Natural killer cell treated with Interleukin-12 subunit alpha and Interleukin-12 subunit beta and Interleukin-15 and Interleukin-18, amount 100 ng/mL, for 72 hours (primary cell): Measurements from ENCODE around the gene ADD1. TPM values are rescaled to one million over a fixed set of nuclear protein-coding genes. Genes with fewer than 3 reads are reported as not detected.
A peak's percentile ranks its signal among the peaks of the same experiment; 100 is the strongest.
"Not testable (repeated sequence)": the region's sequence is repeated elsewhere in the genome, so short reads cannot be mapped to it uniquely, and the experiment has no call there.

Source experiments
- ATAC-seq, 2 donors: fragments of 150-1000 bp; cut with Tn5 transposase in 1 of 2; sonication (Bioruptor Pico), chemical (Tn5 transposase) in 1 of 2; 2 replicates each; pipeline ENCODE4 v1.10.0; 2021
- DNase-seq: peaks from one replicate; pipeline ENCODE4 v3.0.0; 2022; ENCODE audit warnings: low spot score
- H3K27ac Mint-ChIP-seq, 2 donors: 1 replicate in 1 of 2; 2 replicates in 1 of 2; pipeline ENCODE4 v1.8.0; 2022; ENCODE audit warnings: mixed read lengths in 2 of 2, mild to moderate bottlenecking in 1 of 2, moderate library complexity in 1 of 2
- H3K27me3 Mint-ChIP-seq, 2 donors: 1 replicate in 1 of 2; 2 replicates in 1 of 2; pipeline ENCODE4 v1.8.0; 2022; ENCODE audit warnings: mixed read lengths in 2 of 2
- H3K36me3 Mint-ChIP-seq: one replicate; pipeline ENCODE4 v1.8.0; 2022; ENCODE audit warnings: mixed read lengths
- H3K4me1 Mint-ChIP-seq, 2 donors: 1 replicate in 1 of 2; 2 replicates in 1 of 2; pipeline ENCODE4 v1.8.0; 2022; ENCODE audit warnings: low read depth in 2 of 2, mixed read lengths in 2 of 2, mild to moderate bottlenecking in 1 of 2
- H3K4me3 Mint-ChIP-seq: one replicate; pipeline ENCODE4 v1.8.0; 2022; ENCODE audit warnings: mixed read lengths
- H3K9me3 Mint-ChIP-seq: 2 replicates; pipeline ENCODE4 v1.8.0; 2022; ENCODE audit warnings: mixed read lengths
- total RNA-seq, 2 donors: library from RNA; stranded (reverse); gene quantifications; one replicate each; pipeline ENCODE4 v1.2.3, GENCODE V29; 2022

ADD1 gene
- total RNA-seq, 2 donors from 2014 or later = 259 to 291 TPM

DNA sequence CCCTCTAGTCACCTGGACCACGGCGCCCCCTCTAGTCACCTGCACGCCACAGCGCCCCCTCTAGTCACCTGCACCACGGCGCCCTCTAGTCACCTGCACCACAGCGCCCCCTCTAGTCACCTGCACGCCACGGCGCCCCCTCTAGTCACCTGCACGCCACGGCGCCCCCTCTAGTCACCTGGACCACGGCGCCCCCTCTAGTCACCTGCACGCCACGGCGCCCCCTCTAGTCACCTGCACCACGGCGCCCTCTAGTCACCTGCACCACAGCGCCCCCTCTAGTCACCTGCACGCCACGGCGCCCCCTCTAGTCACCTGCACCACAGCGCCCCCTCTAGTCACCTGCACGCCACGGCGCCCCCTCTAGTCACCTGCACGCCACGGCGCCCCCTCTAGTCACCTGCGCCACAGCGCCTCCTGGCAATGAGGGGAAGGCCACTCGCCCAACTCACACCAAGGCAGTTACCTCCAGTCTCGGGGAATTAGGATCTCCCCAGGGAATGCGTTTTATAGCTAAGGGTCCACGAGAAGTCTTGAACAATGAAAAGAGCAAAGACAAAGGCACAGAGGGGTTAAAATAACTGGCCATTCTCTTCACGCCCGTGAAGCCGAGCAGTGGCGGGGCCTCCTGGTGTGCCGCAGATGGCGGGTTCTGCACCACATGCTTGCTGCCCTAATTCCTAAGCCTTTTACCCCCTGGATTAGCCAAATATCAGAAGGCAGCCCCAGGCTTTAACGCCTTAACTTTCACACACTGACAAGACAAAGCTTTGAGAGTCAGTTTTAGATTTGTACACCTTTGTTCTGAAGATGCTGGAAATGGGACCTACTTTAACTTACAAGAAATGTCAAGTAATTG, 111.8 kb downstream of the ADD1 start:
- Mint-ChIP-seq H3K4me3 (peak overlapping the region; percentile 90), H3K4me1 (peaks cover 60 to 61% of the 10 kb centered on the region in 2 donors), H3K36me3 (peaks cover 35% of the 10 kb centered on the region), H3K27ac (peak overlapping the region; percentile 92 to 96)
- not testable (repeated sequence) for H3K27me3 Mint-ChIP-seq, H3K9me3 Mint-ChIP-seq, ATAC-seq, DNase-seq

GRCh38 chr4:2958446-2958845, 114.8 kb downstream of the ADD1 start:
- H3K9me3 Mint-ChIP-seq = no peaks in the 10 kb centered on the region
- H3K4me3 Mint-ChIP-seq = peak overlapping the region; percentile 75
- peak overlapping the region; percentile 58 to 82 for H3K27ac Mint-ChIP-seq
- no peak for DNase-seq
- peaks cover 54 to 69% of the 10 kb centered on the region in 2 donors for H3K4me1 Mint-ChIP-seq
- peaks cover 23% of the 10 kb centered on the region for H3K36me3 Mint-ChIP-seq
- no peak for ATAC-seq
- H3K27me3 Mint-ChIP-seq = no peaks in the 10 kb centered on the region

GRCh38 chr4:2960450-2960849, 116.8 kb downstream of the ADD1 start:
- H3K4me3 Mint-ChIP-seq = peak overlapping the region; percentile 59
- H3K9me3 Mint-ChIP-seq, H3K27ac Mint-ChIP-seq, ATAC-seq, DNase-seq, H3K27me3 Mint-ChIP-seq: not testable (repeated sequence)
- H3K4me1 Mint-ChIP-seq = peaks cover 47 to 59% of the 10 kb centered on the region in 2 donors
- H3K36me3 Mint-ChIP-seq = peaks cover 19% of the 10 kb centered on the region

GRCh38 chr4:2961421-2961810, 117.8 kb downstream of the ADD1 start:
- no peak for ATAC-seq
- H3K27ac Mint-ChIP-seq = peak overlapping the region; percentile 76 to 86
- H3K4me1 Mint-ChIP-seq = peaks cover 42 to 51% of the 10 kb centered on the region in 2 donors
- H3K36me3 Mint-ChIP-seq = peaks cover 17% of the 10 kb centered on the region
- no peak for DNase-seq
- no peaks in the 10 kb centered on the region for H3K9me3 Mint-ChIP-seq
- H3K4me3 Mint-ChIP-seq = peak overlapping the region; percentile 87
- no peaks in the 10 kb centered on the region for H3K27me3 Mint-ChIP-seq

- Mint-ChIP-seq H3K4me1 (peaks cover 40 to 48% of the 10 kb centered on the region in 2 donors), H3K27me3 (no peaks in the 10 kb centered on the region), H3K4me3 (peak overlapping the region; percentile 87), H3K36me3 (peaks cover 13% of the 10 kb centered on the region), H3K27ac (peak overlapping the region; percentile 76 to 86), H3K9me3 (no peaks in the 10 kb centered on the region)
- DNase-seq (no peak), ATAC-seq (peak; percentile 12 to 59)
Measured at GRCh38 chr4:2961811-2962441, 118.3 kb downstream of the ADD1 start.

- no peaks in the 10 kb centered on the region for H3K27me3 Mint-ChIP-seq
- H3K27ac Mint-ChIP-seq = peak overlapping the region; percentile 76 to 86
- peaks cover 8% of the 10 kb centered on the region for H3K36me3 Mint-ChIP-seq
- peaks cover 36 to 43% of the 10 kb centered on the region in 2 donors for H3K4me1 Mint-ChIP-seq
- peak overlapping the region; percentile 87 for H3K4me3 Mint-ChIP-seq
- ATAC-seq (peak; percentile 48 to 59), DNase-seq (no peak)
- H3K9me3 Mint-ChIP-seq = no peaks in the 10 kb centered on the region
Measured at GRCh38 chr4:2962614-2963174, 119.0 kb downstream of the ADD1 start.

DNA sequence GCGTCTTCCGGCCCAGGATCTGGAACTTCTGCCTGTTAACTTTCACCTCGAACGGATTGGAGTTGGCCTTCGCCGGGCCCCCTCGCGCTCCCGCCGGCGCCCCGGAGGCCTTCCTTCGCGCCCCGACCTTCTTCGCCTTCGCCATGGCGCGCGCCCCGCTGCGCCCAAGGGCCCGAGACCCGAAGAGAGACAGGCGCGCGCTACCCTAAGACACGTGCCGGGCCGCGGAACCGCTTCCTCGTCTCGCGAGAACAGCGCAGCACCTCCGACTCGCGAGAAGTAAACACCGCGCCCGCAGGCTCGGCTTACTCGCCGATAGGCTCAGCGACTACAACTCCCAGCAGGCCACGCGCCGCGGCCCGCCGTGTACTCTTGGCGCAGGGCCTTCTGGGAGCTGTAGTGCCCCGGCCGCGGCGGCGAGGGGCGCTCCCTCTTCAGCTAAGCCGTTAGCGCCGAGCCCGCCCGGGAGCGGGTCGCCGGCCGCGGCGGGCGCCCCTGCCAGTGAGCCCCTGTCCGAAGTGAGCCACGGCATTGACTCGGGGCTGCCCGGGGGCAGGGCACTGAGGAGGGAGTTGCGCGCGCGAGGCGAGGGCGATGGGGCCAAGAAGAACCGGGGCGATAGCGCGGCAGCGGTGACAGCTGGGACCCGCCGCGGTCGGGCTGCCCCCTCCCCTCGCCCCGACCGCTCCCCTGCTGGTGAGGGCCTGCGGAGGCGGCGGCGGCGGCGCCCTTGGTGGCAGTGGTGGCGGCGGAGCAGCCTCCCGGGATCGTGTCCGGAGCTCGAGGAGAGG, 119.7 kb downstream of the ADD1 start, which contains the start of the genes GRK4 and NOP14:
Gene GRK4, plus strand, starts transcription at position 397 of the 791 bp plus-strand sequence. CDS start 500 bp downstream, outside the sequence.
Gene NOP14, minus strand, starts transcription at position 232 of the 791 bp plus-strand sequence. Its CDS starts 87 bp downstream, at position 145.
- Mint-ChIP-seq H3K36me3 (peaks cover 2% of the 10 kb centered on the region), H3K4me3 (peak within 1 kb of the TSS; percentile 87)

GRCh38 chr4:2963966-2964471, 120.4 kb downstream of the ADD1 start:
- ATAC-seq (peak; percentile 55 to 59), DNase-seq (peak; percentile 81)
- no peaks in the 10 kb centered on the region for H3K27me3 Mint-ChIP-seq
- no peaks in the 10 kb centered on the region for H3K9me3 Mint-ChIP-seq
- peak overlapping the region; percentile 66 to 83 for H3K27ac Mint-ChIP-seq
- peak overlapping the region; percentile 87 for H3K4me3 Mint-ChIP-seq
- peaks cover 25 to 32% of the 10 kb centered on the region in 2 donors for H3K4me1 Mint-ChIP-seq
- H3K36me3 Mint-ChIP-seq = no peaks in the 10 kb centered on the region

More for the DNA sequence above, 119.7 kb downstream of the ADD1 start, which contains the start of the genes GRK4 and NOP14:
- DNase-seq (peak; percentile 99), ATAC-seq (peak; percentile 95 to 98)
- Mint-ChIP-seq H3K27ac (peak within 1 kb of the TSS; percentile 76 to 86), H3K4me1 (peaks cover 29 to 36% of the 10 kb centered on the region in 2 donors), H3K27me3 (no peaks in the 10 kb centered on the region), H3K9me3 (no peaks in the 10 kb centered on the region)

DNA sequence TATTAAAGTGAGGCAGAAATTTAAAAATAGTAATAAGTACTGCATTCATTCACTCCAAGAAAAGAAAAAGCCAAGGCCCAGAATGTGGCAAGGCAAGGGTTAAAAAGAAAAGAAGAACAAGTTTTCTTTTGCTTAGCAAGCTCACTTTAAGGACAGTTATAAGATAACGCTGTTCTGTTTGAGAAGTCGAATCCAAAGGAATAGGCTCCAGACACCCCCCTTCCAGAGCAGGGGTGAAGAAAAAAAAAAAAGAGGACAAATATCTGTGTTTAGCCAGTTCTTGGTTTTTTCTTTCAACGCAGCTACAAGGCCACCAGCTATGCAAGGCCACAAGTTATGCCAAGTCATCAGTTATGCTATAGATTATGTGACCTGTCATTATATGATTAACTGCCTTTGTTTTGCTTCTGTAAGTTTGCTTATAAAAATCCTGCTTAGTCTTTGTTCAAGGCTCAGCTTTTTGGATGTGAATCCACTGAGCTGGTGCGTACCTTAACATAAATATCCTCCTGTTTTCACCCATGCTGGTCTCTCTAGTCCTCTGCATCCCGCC, 121.1 kb downstream of the ADD1 start:
- ATAC-seq = no peak
- no peaks in the 10 kb centered on the region for H3K9me3 Mint-ChIP-seq
- H3K27me3 Mint-ChIP-seq = no peaks in the 10 kb centered on the region
- H3K4me1 Mint-ChIP-seq = peaks cover 22 to 27% of the 10 kb centered on the region in 2 donors
- H3K27ac Mint-ChIP-seq = peak overlapping the region; percentile 66 to 83
- peak overlapping the region; percentile 87 for H3K4me3 Mint-ChIP-seq
- DNase-seq = no peak
- H3K36me3 Mint-ChIP-seq = no peaks in the 10 kb centered on the region

GRCh38 chr4:2965262-2965661, 121.6 kb downstream of the ADD1 start:
- H3K4me3 Mint-ChIP-seq = peak overlapping the region; percentile 87
- ATAC-seq (no peak), DNase-seq (no peak)
- no peaks in the 10 kb centered on the region for H3K36me3 Mint-ChIP-seq
- no peak overlapping the region for H3K27ac Mint-ChIP-seq
- H3K9me3 Mint-ChIP-seq = no peaks in the 10 kb centered on the region
- no peaks in the 10 kb centered on the region for H3K27me3 Mint-ChIP-seq
- H3K4me1 Mint-ChIP-seq = peaks cover 22% of the 10 kb centered on the region in 2 donors

- ATAC-seq = no peak
Measured at GRCh38 chr4:2968381-2968780, 124.7 kb downstream of the ADD1 start.

GRCh38 chr4:2971275-2971674, 127.6 kb downstream of the ADD1 start:
- Mint-ChIP-seq H3K4me3 (no peak overlapping the region), H3K9me3 (no peaks in the 10 kb centered on the region), H3K4me1 (peaks cover 0 to 2% of the 10 kb centered on the region in 2 donors), H3K27me3 (no peaks in the 10 kb centered on the region), H3K36me3 (no peaks in the 10 kb centered on the region), H3K27ac (no peak overlapping the region)
- ATAC-seq = no peak
- no peak for DNase-seq

More at GRCh38 chr4:2968381-2968780, 124.7 kb downstream of the ADD1 start:
- no peak overlapping the region for H3K4me3 Mint-ChIP-seq
- H3K36me3 Mint-ChIP-seq = no peaks in the 10 kb centered on the region
- H3K27me3 Mint-ChIP-seq = no peaks in the 10 kb centered on the region
- H3K4me1 Mint-ChIP-seq = peaks cover 7 to 13% of the 10 kb centered on the region in 2 donors
- DNase-seq = no peak
- H3K27ac Mint-ChIP-seq = no peak overlapping the region
- no peaks in the 10 kb centered on the region for H3K9me3 Mint-ChIP-seq
